ENCODE measurements around the gene SYT15.
"Not testable (repeated sequence)": the region's sequence is repeated elsewhere in the genome, so short reads cannot be mapped to it uniquely, and the experiment has no call there.

Gene SYT15

GRCh38 chr10:46556515-46557318 is 22.2 kb upstream of the SYT15 start, which contains the start of gene GPRIN2:
TSS of gene GPRIN2 (minus strand) at chr10:46556658. CDS start at chr10:46550736, 5,922 bp downstream.
- no peak for DNase-seq (ENCODE audit: low spot score)

GRCh38 chr10:46557319-46558121 is 21.4 kb upstream of the SYT15 start:
- no peak for DNase-seq (ENCODE audit: low spot score)

GRCh38 chr10:46558122-46558391 is 20.9 kb upstream of the SYT15 start:
- no peak for DNase-seq (ENCODE audit: low spot score)

- no peak for DNase-seq (ENCODE audit: low spot score)
Observed at GRCh38 chr10:46558392-46559185, 20.3 kb upstream of the SYT15 start.

- no peak for DNase-seq (ENCODE audit: low spot score)
Observed at GRCh38 chr10:46559231-46559671, 19.7 kb upstream of the SYT15 start.

GRCh38 chr10:46560381-46560780 is 18.5 kb upstream of the SYT15 start:
- DNase-seq (ENCODE audit: low spot score) = no peak

- no peak for DNase-seq (ENCODE audit: low spot score)
Observed at GRCh38 chr10:46560952-46561351, 18.0 kb upstream of the SYT15 start.

GRCh38 chr10:46565591-46566332 is 13.2 kb upstream of the SYT15 start:
- DNase-seq (ENCODE audit: low spot score) = peak; percentile 59

- DNase-seq (ENCODE audit: low spot score) = not testable (repeated sequence)
Observed at GRCh38 chr10:46567151-46567550, 11.8 kb upstream of the SYT15 start.

- not testable (repeated sequence) for DNase-seq (ENCODE audit: low spot score)
Observed at GRCh38 chr10:46570655-46571054, 8.3 kb upstream of the SYT15 start.

GRCh38 chr10:46572765-46573164 is 6.2 kb upstream of the SYT15 start:
- DNase-seq (ENCODE audit: low spot score) = not testable (repeated sequence)

- not testable (repeated sequence) for DNase-seq (ENCODE audit: low spot score)
Observed at GRCh38 chr10:46573314-46573713, 5.6 kb upstream of the SYT15 start.

- not testable (repeated sequence) for DNase-seq (ENCODE audit: low spot score)
Observed at GRCh38 chr10:46573884-46574283, 5.0 kb upstream of the SYT15 start.

- DNase-seq (ENCODE audit: low spot score) = not testable (repeated sequence)
Observed at GRCh38 chr10:46577624-46578473, 1.1 kb upstream of the SYT15 start.

- not testable (repeated sequence) for DNase-seq (ENCODE audit: low spot score)
Observed at GRCh38 chr10:46579378-46579777, 450 bp downstream of the SYT15 start.

GRCh38 chr10:46581997-46582396 is 3.1 kb downstream of the SYT15 start:
- DNase-seq (ENCODE audit: low spot score) = not testable (repeated sequence)

- not testable (repeated sequence) for DNase-seq (ENCODE audit: low spot score)
Observed at GRCh38 chr10:46582568-46582967, 3.6 kb downstream of the SYT15 start.

GRCh38 chr10:46584196-46584595 is 5.3 kb downstream of the SYT15 start:
- not testable (repeated sequence) for DNase-seq (ENCODE audit: low spot score)

GRCh38 chr10:46585246-46585645 is 6.3 kb downstream of the SYT15 start:
- DNase-seq (ENCODE audit: low spot score) = not testable (repeated sequence)

- DNase-seq (ENCODE audit: low spot score) = not testable (repeated sequence)
Observed at GRCh38 chr10:46587546-46587945, 8.6 kb downstream of the SYT15 start.

GRCh38 chr10:46588221-46588620 is 9.3 kb downstream of the SYT15 start:
- DNase-seq (ENCODE audit: low spot score) = not testable (repeated sequence)

Measured in SW480 (cell line).